Right lobe of liver (tissue), 4 donors: ENCODE measurements around the gene TDRD1.

Experiments
- CTCF ChIP-seq, 4 donors: fragments of 200-600 bp in 3 of 4; fragments of 450-650 bp in 1 of 4; IDR thresholded peaks; one replicate each; pipeline versions ENCODE4 v1.5.1 to v1.8.0; 2016 to 2022; ENCODE audit warnings: antibody characterized with exemption in 4 of 4, mild to moderate bottlenecking in 2 of 4
- POLR2A ChIP-seq: fragments of 450-650 bp; IDR thresholded peaks from one replicate; pipeline ENCODE4 v1.6.1; 2017; ENCODE audit warnings: antibody characterized with exemption, mild to moderate bottlenecking
- donor health status: DM: no; HTN: no; CAD: no.
- donor health status: DM: no; HTN: no; CAD: no.
- donor health status: DM: no; HTN: yes; CAD: no.

GRCh38 chr10:114174695-114175188 is 4.4 kb upstream of the TDRD1 start:
- TF ChIP-seq POLR2A (no peak), CTCF (IDR thresholded peaks at IDR 0.05) (no peak)
